ENCODE data around the gene FAM181B. TPM values are rescaled to one million over a fixed set of nuclear protein-coding genes. Genes with fewer than 3 reads are reported as not detected.
A peak's percentile ranks its signal among the peaks of the same experiment; 100 is the strongest.
"Not testable (repeated sequence)": the region's sequence is repeated elsewhere in the genome, so short reads cannot be mapped to it uniquely, and the experiment has no call there.

Gene FAM181B
- total and polyA plus RNA-seq, 2 experiments from 2014 or later, result 0.63 to 1.3 TPM

- no peaks in the 10 kb centered on the region for H4K20me1 ChIP-seq (ENCODE audit: insufficient read depth, poor library complexity, severe bottlenecking)
- H3K27ac ChIP-seq, result no peak overlapping the region
- TF ChIP-seq EZH2phosphoT487 (IDR thresholded peaks at IDR 0.05; ENCODE audit: low read depth, severe bottlenecking, unreplicated experiment), result no peak
- no peaks in the 10 kb centered on the region for H3K4me1 ChIP-seq (ENCODE audit: insufficient read depth)
- no peaks in the 10 kb centered on the region for H3K9me3 ChIP-seq (ENCODE audit: low read depth)
- H3K79me2 ChIP-seq, result no peaks in the 10 kb centered on the region
- DNase-seq (ENCODE audit: low spot score), result no peak
- no peak overlapping the region for H3K4me3 ChIP-seq
- H3K27me3 ChIP-seq, result no peaks in the 10 kb centered on the region
- 93% methylated on average over 2 of the region's 2 CpGs for WGBS (ENCODE audit: low lambda C conversion rate, missing lambda C conversion rate)
- H3K9me2 ChIP-seq (replicated peaks; ENCODE audit: insufficient read depth), result no peaks in the 10 kb centered on the region
- no peak overlapping the region for H2AFZ ChIP-seq
- no peak overlapping the region for H3K4me2 ChIP-seq
- no peaks in the 10 kb centered on the region for H3K36me3 ChIP-seq (replicated peaks; ENCODE audit: insufficient read depth, low read depth)
Measured at GRCh38 chr11:82703226-82703625, 30.4 kb downstream of the FAM181B start.

GRCh38 chr11:82701847-82702520 is 31.7 kb downstream of the FAM181B start:
- Histone ChIP-seq H3K79me2 (no peaks in the 10 kb centered on the region), H3K4me1 (ENCODE audit: insufficient read depth) (no peaks in the 10 kb centered on the region), H3K27ac (no peak overlapping the region), H3K4me3 (no peak overlapping the region), H3K36me3 (replicated peaks; ENCODE audit: insufficient read depth, low read depth) (no peaks in the 10 kb centered on the region), H3K4me2 (no peak overlapping the region), H4K20me1 (ENCODE audit: insufficient read depth, poor library complexity, severe bottlenecking) (no peaks in the 10 kb centered on the region), H2AFZ (no peak overlapping the region), H3K9me3 (ENCODE audit: low read depth) (no peaks in the 10 kb centered on the region), H3K9me2 (replicated peaks; ENCODE audit: insufficient read depth) (no peaks in the 10 kb centered on the region), H3K27me3 (no peaks in the 10 kb centered on the region)
- peak; percentile 71 for TF ChIP-seq CTCF (IDR thresholded peaks at IDR 0.05; ENCODE audit: poor library complexity)
- no peak for TF ChIP-seq EZH2 (IDR thresholded peaks at IDR 0.05; ENCODE audit: borderline replicate concordance)
- no peak for TF ChIP-seq EZH2phosphoT487 (IDR thresholded peaks at IDR 0.05; ENCODE audit: low read depth, severe bottlenecking, unreplicated experiment)
- peak; percentile 64 for DNase-seq (ENCODE audit: low spot score)
- 51% methylated on average over 7 of the region's 7 CpGs for WGBS (ENCODE audit: low lambda C conversion rate, missing lambda C conversion rate)

GRCh38 chr11:82698576-82699352 is 34.9 kb downstream of the FAM181B start:
- Histone ChIP-seq H3K4me2 (no peak overlapping the region), H3K27me3 (no peaks in the 10 kb centered on the region), H3K4me1 (ENCODE audit: insufficient read depth) (no peaks in the 10 kb centered on the region), H3K9me3 (ENCODE audit: low read depth) (no peaks in the 10 kb centered on the region), H4K20me1 (ENCODE audit: insufficient read depth, poor library complexity, severe bottlenecking) (no peaks in the 10 kb centered on the region), H3K36me3 (replicated peaks; ENCODE audit: insufficient read depth, low read depth) (no peaks in the 10 kb centered on the region), H3K4me3 (no peak overlapping the region), H3K27ac (no peak overlapping the region), H3K79me2 (no peaks in the 10 kb centered on the region), H2AFZ (no peak overlapping the region), H3K9me2 (replicated peaks; ENCODE audit: insufficient read depth) (no peaks in the 10 kb centered on the region)
- DNase-seq (ENCODE audit: low spot score), result no peak
- TF ChIP-seq CTCF (IDR thresholded peaks at IDR 0.05; ENCODE audit: poor library complexity) (no peak), EZH2phosphoT487 (IDR thresholded peaks at IDR 0.05; ENCODE audit: low read depth, severe bottlenecking, unreplicated experiment) (no peak), EZH2 (IDR thresholded peaks at IDR 0.05; ENCODE audit: borderline replicate concordance) (no peak)
- WGBS (ENCODE audit: low lambda C conversion rate, missing lambda C conversion rate), result 83% methylated on average over 6 of the region's 6 CpGs

GRCh38 chr11:82692981-82693380 is 40.7 kb downstream of the FAM181B start:
- H3K79me2 ChIP-seq, result no peaks in the 10 kb centered on the region
- H3K27ac ChIP-seq, result no peak overlapping the region
- TF ChIP-seq CTCF (IDR thresholded peaks at IDR 0.05; ENCODE audit: poor library complexity), result no peak
- TF ChIP-seq EZH2 (IDR thresholded peaks at IDR 0.05; ENCODE audit: borderline replicate concordance), result no peak
- no peak for TF ChIP-seq EZH2phosphoT487 (IDR thresholded peaks at IDR 0.05; ENCODE audit: low read depth, severe bottlenecking, unreplicated experiment)

GRCh38 chr11:82689347-82689746 is 44.3 kb downstream of the FAM181B start:
- H3K9me3 ChIP-seq (ENCODE audit: low read depth); DNase-seq (ENCODE audit: low spot score); H3K36me3 ChIP-seq (replicated peaks; ENCODE audit: insufficient read depth, low read depth); H3K9me2 ChIP-seq (replicated peaks; ENCODE audit: insufficient read depth); H3K4me3 ChIP-seq; H4K20me1 ChIP-seq (ENCODE audit: insufficient read depth, poor library complexity, severe bottlenecking); H3K79me2 ChIP-seq; H3K4me1 ChIP-seq (ENCODE audit: insufficient read depth); H2AFZ ChIP-seq; H3K27ac ChIP-seq; H3K27me3 ChIP-seq: not testable (repeated sequence)
- 94% methylated on average over 16 of the region's 23 CpGs for WGBS (ENCODE audit: low lambda C conversion rate, missing lambda C conversion rate)
- peak overlapping the region; percentile 53 for H3K4me2 ChIP-seq

More at GRCh38 chr11:82692981-82693380, 40.7 kb downstream of the FAM181B start:
- H3K9me2 ChIP-seq (replicated peaks; ENCODE audit: insufficient read depth), result no peaks in the 10 kb centered on the region
- no peaks in the 10 kb centered on the region for H3K4me1 ChIP-seq (ENCODE audit: insufficient read depth)
- DNase-seq (ENCODE audit: low spot score), result no peak
- H3K36me3 ChIP-seq (replicated peaks; ENCODE audit: insufficient read depth, low read depth), result no peaks in the 10 kb centered on the region
- H3K4me3 ChIP-seq, result no peak overlapping the region
- H4K20me1 ChIP-seq (ENCODE audit: insufficient read depth, poor library complexity, severe bottlenecking), result no peaks in the 10 kb centered on the region
- H2AFZ ChIP-seq, result no peak overlapping the region
- no peaks in the 10 kb centered on the region for H3K9me3 ChIP-seq (ENCODE audit: low read depth)
- H3K27me3 ChIP-seq, result no peaks in the 10 kb centered on the region
- no peak overlapping the region for H3K4me2 ChIP-seq

Measured in hepatocyte (in vitro differentiated cells).